GM12878 (cell line): ENCODE data around the gene E2F1.
"Not testable (repeated sequence)": the region's sequence is repeated elsewhere in the genome, so short reads cannot be mapped to it uniquely, and the experiment has no call there.

Experiments
- CREM ChIP-seq: IDR thresholded peaks from 2 replicates; pipeline ENCODE4 v1.6.1; 2014; ENCODE audit warnings: antibody characterized with exemption, low read depth
- CTCF ChIP-seq, 3 experiments: IDR thresholded peaks in 2 of 3; conservative IDR thresholded peaks in 1 of 3; 2 replicates each; pipeline ENCODE4 v1.5.1; 2011; ENCODE audit warnings: low read depth in 3 of 3, low read length in 3 of 3, mild to moderate bottlenecking in 3 of 3, control low read depth in 2 of 3, moderate library complexity in 2 of 3, inconsistent platforms in 1 of 3, mixed read lengths in 1 of 3; ENCODE audit not compliant: control insufficient read depth in 2 of 3, insufficient read depth in 1 of 3; ENCODE audit errors: extremely low read depth in 1 of 3
- E2F4 ChIP-seq: IDR thresholded peaks from 2 replicates; pipeline ENCODE4 v1.6.1; 2012; ENCODE audit warnings: low read depth, low read length, improper control_type of control experiment
- HDAC2 ChIP-seq: fragments of 200-600 bp; sonication (generic); IDR thresholded peaks from 2 replicates; pipeline ENCODE4 v1.6.1; 2017
- JUNB ChIP-seq: IDR thresholded peaks from 2 replicates; pipeline ENCODE4 v1.6.1; 2016; ENCODE audit warnings: antibody characterized with exemption, mild to moderate bottlenecking
- POLR2A ChIP-seq: IDR thresholded peaks from 2 replicates; pipeline ENCODE4 v1.6.1; 2011; ENCODE audit warnings: low read depth, mild to moderate bottlenecking, low read length
- POLR2AphosphoS5 ChIP-seq: IDR thresholded peaks from 2 replicates; pipeline ENCODE4 v1.6.1; 2011; ENCODE audit warnings: mild to moderate bottlenecking, low read length, inconsistent platforms
- SIX5 ChIP-seq: IDR thresholded peaks from 2 replicates; pipeline ENCODE4 v1.6.1; 2011; ENCODE audit warnings: mild to moderate bottlenecking, low read depth, low read length, moderate library complexity; ENCODE audit not compliant: severe bottlenecking
- SKIL ChIP-seq: fragments of 450-650 bp; IDR thresholded peaks from 2 replicates; pipeline ENCODE4 v1.6.1; 2017; ENCODE audit warnings: mild to moderate bottlenecking, low read depth, inconsistent platforms; ENCODE audit not compliant: poor library complexity, severe bottlenecking
- TCF3 ChIP-seq: IDR thresholded peaks from 2 replicates; pipeline ENCODE4 v1.6.1; 2012; ENCODE audit warnings: low read depth, mild to moderate bottlenecking, low read length, borderline replicate concordance; ENCODE audit not compliant: insufficient read depth
- ZNF24 ChIP-seq: fragments of 450-650 bp; IDR thresholded peaks from 2 replicates; pipeline ENCODE4 v1.6.1; 2017; ENCODE audit warnings: antibody characterized with exemption, mild to moderate bottlenecking

GRCh38 chr20:33646959-33647602 is 39.1 kb downstream of the E2F1 start:
- TF ChIP-seq TCF3; CTCF (IDR thresholded peaks at IDR 0.05 in 2 of 3, conservative IDR thresholded peaks at IDR 0.05 in 1 of 3; ENCODE audit: control insufficient read depth in 2 of 3, extremely low read depth in 1 of 3, insufficient read depth in 1 of 3, low read depth in 3 of 3, low read length in 3 of 3); SIX5; CREM; E2F4; ZNF24; JUNB; POLR2AphosphoS5; HDAC2; POLR2A; SKIL: not testable (repeated sequence)
